Duodenal mucosa (tissue), 2 donors: ENCODE data around the gene TMEM204.

Experiments
- H3K27ac ChIP-seq: one replicate; pipeline ENCODE4 v1.7.0; 2013; ENCODE audit warnings: low read depth, low read length
- H3K27me3 ChIP-seq, 2 donors: one replicate each; pipeline ENCODE4 v1.7.0; 2013; ENCODE audit warnings: low read length in 2 of 2, control low read depth in 1 of 2; ENCODE audit not compliant: insufficient read depth in 2 of 2, control insufficient read depth in 1 of 2
- H3K36me3 ChIP-seq, 2 donors: one replicate each; pipeline ENCODE4 v1.7.0; 2013; ENCODE audit warnings: low read length in 2 of 2, control low read depth in 1 of 2; ENCODE audit not compliant: insufficient read depth in 2 of 2, control insufficient read depth in 1 of 2
- H3K4me1 ChIP-seq, 2 donors: one replicate each; pipeline ENCODE4 v1.7.0; 2013; ENCODE audit warnings: low read length in 2 of 2, control low read depth in 1 of 2; ENCODE audit not compliant: insufficient read depth in 2 of 2, control insufficient read depth in 1 of 2
- H3K4me3 ChIP-seq, 2 donors: one replicate each; pipeline ENCODE4 v1.7.0; 2013; ENCODE audit warnings: low read length in 2 of 2, low read depth in 1 of 2
- H3K9ac ChIP-seq, 2 donors: one replicate each; pipeline ENCODE4 v1.7.0; 2013; ENCODE audit warnings: low read length in 2 of 2, low read depth in 1 of 2
- H3K9me3 ChIP-seq, 2 donors: one replicate each; pipeline ENCODE4 v1.7.0; 2013; ENCODE audit warnings: low read length in 2 of 2, control low read depth in 1 of 2; ENCODE audit not compliant: control insufficient read depth in 1 of 2

The TMEM204 gene

DNA sequence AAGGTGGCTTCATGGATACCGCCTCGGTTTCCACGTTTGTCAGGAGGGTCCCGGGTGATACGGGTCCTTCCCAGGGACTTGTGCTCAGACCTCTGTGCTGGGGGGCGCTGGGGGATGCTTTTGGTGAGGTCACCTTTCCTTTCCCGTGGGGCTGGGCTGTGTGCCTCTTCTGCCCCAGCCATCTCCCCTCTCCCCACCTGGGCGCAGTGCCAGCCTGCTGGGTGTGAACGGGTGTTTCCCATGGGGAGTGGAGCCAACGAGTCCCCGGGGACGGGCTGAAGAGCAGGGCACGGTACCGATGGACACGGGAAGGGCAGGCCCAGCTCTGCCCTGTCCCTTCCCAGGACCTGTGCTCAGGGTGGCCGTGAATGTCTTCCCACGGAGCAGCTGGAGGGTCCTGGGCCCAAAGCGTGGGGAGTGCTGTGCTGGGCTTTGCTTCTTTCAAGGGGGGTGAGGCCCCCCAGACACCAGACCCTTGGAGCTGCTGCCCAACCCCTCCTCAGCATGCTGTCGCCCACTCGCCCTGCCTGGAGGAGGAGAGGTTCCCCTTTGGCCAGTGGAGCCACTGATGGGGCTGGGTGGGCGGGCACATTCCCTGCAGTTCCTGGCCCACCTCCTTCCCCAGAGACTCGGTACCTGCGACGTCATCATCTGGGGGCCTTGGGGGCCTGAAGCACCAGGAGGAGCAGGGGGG, 24.8 kb upstream of the TMEM204 start:
- no peaks in the 10 kb centered on the region for H3K4me1 ChIP-seq
- no peaks in the 10 kb centered on the region for H3K9me3 ChIP-seq
- no peaks in the 10 kb centered on the region for H3K27me3 ChIP-seq
- H3K4me3 ChIP-seq: no peak overlapping the region
- H3K27ac ChIP-seq: no peak overlapping the region
- peaks cover 0 to 14% of the 10 kb centered on the region in 2 donors for H3K36me3 ChIP-seq
- H3K9ac ChIP-seq: no peak overlapping the region

DNA sequence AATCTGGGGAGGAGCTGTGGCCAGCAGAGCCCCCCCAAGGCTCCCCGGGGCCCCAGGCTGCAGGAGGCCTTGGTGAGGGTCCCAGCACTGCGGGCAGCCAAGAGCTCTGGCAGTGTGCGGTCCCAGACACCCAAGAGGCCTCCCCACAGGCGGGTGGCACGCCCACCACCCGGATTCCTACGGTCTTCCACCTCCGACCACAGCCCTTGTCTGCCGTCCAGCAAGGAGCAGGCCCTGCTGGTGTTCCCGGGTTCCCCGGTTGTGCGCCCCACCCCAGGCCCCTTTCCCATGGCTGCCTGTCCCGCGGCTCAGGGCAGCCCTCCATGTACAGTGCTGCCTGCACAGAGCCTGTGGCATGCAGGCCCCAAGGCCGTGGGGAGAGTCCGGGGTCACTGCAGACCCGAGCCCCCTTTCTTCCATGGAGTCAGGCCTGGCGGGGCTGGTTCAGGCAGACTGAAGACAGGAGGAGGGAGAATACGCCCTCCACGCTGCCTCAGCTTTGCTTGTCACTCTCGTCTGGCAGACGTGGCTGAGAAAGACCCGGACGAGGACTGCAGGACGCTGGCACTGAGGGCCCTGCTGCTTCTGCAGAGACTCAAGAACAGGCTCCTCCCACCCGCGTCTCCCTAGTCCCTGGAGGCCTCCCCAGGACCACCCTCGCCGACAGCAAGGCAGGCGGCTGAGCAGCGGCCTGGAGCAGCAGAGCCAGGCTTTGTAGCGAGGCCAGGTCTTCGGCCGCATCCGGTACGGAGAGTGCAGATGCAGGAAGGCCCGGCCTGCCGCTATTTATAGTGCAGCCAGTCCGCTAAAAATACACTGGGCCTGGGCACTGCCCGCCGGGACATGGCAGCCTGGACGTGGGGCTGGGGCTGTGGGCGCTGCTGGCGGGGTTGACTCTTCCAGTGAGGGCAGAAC, 23.9 kb upstream of the TMEM204 start:
- no peak overlapping the region for H3K4me3 ChIP-seq
- H3K9ac ChIP-seq: no peak overlapping the region
- no peak overlapping the region for H3K27ac ChIP-seq
- H3K27me3 ChIP-seq: no peaks in the 10 kb centered on the region
- H3K4me1 ChIP-seq: no peaks in the 10 kb centered on the region
- peaks cover 0 to 14% of the 10 kb centered on the region in 2 donors for H3K36me3 ChIP-seq
- H3K9me3 ChIP-seq: peaks cover 3% of the 10 kb centered on the region in 2 donors

DNA sequence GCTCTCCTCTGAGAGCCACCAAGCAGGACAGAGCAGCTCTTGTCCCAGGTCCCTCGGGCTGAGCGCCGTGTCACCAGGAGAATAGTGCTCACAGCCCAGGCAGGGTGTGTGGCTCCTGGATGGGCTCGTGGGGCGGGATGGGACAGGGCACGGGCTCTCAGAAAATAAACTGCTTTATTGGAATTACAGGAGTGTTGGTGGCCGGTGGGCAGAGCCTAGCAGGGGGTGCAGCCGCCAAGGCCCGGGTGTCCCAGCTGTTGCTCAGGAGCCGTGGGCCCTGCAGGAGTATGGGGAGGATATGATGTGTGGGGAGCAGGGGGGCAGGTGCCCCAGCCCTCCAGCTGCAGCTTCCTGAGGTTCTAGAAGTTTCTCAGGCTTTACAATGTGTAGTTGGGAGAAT, 23.2 kb upstream of the TMEM204 start:
- no peak overlapping the region for H3K4me3 ChIP-seq
- H3K36me3 ChIP-seq: peaks cover 0 to 14% of the 10 kb centered on the region in 2 donors
- H3K9me3 ChIP-seq: peaks cover 3 to 4% of the 10 kb centered on the region in 2 donors
- H3K4me1 ChIP-seq: no peaks in the 10 kb centered on the region
- no peak overlapping the region for H3K27ac ChIP-seq
- H3K9ac ChIP-seq: no peak overlapping the region
- no peaks in the 10 kb centered on the region for H3K27me3 ChIP-seq

DNA sequence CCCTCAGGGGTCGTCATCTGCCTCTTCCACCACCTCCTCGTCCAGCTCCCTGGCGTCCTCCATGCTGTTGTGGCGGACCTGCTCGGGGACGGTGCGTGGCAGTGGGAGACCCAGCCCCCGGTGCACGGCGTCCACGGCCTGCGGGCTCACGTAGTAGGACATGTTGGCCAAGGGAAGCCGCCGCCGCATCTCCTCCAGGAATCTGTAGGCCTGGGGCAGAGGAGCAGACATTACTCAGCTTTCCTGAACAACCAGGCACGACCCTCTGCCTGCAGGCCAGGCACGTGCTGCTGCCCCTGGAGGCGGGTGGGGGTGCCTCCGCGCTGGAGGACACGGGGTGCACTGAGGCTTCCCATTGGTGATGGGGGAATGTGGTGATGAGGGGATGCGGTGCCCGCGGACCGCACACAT, 22.5 kb upstream of the TMEM204 start:
- Histone ChIP-seq H3K36me3 (peaks cover 0 to 14% of the 10 kb centered on the region in 2 donors), H3K27ac (no peak overlapping the region)

DNA sequence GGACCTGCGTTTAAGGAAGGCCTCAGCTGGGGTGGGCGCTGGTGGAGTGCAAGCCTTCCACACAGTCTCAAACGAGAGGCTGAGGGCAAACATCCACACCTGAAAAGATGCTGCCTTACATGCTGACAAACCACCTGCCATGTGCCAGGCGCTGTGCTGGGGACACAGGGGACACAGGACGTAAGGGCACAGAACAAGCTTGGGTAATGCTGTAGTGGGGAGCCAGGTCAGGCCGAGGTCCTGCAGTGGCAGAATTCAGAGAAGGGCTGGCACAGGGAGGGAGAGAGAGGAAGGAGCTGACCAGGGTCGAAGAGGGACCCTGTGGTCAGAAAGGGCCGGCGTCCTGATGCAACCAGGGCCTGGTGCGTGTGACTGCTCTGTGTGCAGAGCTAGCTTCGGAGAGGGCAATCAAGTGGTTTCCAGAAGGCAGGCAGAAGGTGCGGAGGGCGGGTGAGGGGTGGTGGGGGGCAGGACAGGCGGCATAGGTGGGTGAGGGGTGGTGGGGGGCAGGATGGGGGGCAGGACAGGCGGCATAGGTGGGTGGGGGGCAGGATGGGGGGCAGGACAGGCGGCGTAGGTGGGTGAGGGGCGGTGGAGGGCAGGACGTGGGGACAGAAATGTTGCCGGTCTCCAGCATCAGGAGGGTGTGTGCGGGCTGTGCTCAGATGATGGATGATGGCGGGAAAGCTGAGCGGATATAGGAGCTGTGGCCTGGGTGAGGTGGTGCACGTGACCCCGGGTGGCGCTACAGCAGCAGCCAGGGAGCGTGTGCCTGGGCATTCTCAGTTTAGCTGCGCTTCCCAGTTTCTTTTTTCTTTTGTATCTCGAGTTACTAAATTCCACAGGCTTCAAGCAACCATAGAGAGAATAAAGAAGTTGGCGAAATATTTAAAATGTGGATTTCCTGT, 21.6 kb upstream of the TMEM204 start:
- H3K27me3 ChIP-seq: no peaks in the 10 kb centered on the region
- no peak overlapping the region for H3K9ac ChIP-seq
- no peak overlapping the region for H3K4me3 ChIP-seq
- peaks cover 0 to 9% of the 10 kb centered on the region in 2 donors for H3K36me3 ChIP-seq
- H3K27ac ChIP-seq: no peak overlapping the region
- no peaks in the 10 kb centered on the region for H3K4me1 ChIP-seq
- peaks cover 3 to 4% of the 10 kb centered on the region in 2 donors for H3K9me3 ChIP-seq

More for the DNA sequence above, 22.5 kb upstream of the TMEM204 start:
- Histone ChIP-seq H3K9ac (no peak overlapping the region), H3K4me1 (no peaks in the 10 kb centered on the region), H3K27me3 (no peaks in the 10 kb centered on the region), H3K9me3 (peaks cover 3 to 4% of the 10 kb centered on the region in 2 donors), H3K4me3 (no peak overlapping the region)

DNA sequence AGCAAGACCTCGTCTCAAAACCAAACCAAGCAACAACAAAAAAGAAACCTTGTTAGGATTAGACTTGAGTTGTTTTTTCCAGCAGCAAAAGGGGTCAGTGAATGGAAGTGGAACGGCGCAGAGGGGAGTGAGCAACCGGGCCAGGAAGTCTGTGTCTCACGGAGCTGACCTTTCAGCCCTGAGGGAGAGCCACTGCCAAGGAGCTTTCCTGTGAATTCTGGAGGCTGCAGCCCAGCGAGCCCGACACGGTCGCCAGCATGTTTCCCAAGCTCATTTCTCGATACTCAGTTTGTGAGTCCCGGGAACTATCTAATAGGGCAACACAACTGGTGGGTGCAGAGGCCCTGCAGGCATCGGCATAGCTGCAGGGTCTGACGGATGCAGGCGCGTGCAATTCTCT, 20.7 kb upstream of the TMEM204 start:
- peaks cover 0 to 9% of the 10 kb centered on the region in 2 donors for H3K36me3 ChIP-seq
- peaks cover 3 to 4% of the 10 kb centered on the region in 2 donors for H3K9me3 ChIP-seq
- no peak overlapping the region for H3K4me3 ChIP-seq
- no peak overlapping the region for H3K27ac ChIP-seq
- H3K27me3 ChIP-seq: no peaks in the 10 kb centered on the region
- H3K4me1 ChIP-seq: no peaks in the 10 kb centered on the region
- H3K9ac ChIP-seq: no peak overlapping the region

DNA sequence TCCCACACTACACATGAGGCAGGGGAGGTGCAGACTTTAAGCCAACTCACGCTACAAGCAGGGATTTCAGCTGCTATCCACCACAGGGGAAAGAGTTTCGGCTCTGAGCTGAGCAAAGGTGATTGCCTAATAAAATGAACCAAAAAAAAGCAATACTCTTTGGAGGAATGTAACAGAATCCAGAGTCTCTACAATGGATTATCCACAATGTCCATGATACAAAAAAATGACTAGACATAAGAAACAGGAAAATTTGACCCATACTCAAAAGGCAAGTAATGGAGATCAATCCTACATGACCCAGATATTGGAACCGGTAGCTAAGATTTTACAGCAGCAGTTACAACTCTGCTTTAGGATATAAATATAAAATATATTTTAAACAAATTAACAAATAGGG, 19.0 kb upstream of the TMEM204 start:
- H3K9me3 ChIP-seq: peaks cover 3 to 4% of the 10 kb centered on the region in 2 donors
- no peaks in the 10 kb centered on the region for H3K27me3 ChIP-seq
- H3K4me1 ChIP-seq: no peaks in the 10 kb centered on the region
- H3K27ac ChIP-seq: no peak overlapping the region
- no peak overlapping the region for H3K4me3 ChIP-seq
- H3K36me3 ChIP-seq: peaks cover 0 to 14% of the 10 kb centered on the region in 2 donors
- no peak overlapping the region for H3K9ac ChIP-seq

DNA sequence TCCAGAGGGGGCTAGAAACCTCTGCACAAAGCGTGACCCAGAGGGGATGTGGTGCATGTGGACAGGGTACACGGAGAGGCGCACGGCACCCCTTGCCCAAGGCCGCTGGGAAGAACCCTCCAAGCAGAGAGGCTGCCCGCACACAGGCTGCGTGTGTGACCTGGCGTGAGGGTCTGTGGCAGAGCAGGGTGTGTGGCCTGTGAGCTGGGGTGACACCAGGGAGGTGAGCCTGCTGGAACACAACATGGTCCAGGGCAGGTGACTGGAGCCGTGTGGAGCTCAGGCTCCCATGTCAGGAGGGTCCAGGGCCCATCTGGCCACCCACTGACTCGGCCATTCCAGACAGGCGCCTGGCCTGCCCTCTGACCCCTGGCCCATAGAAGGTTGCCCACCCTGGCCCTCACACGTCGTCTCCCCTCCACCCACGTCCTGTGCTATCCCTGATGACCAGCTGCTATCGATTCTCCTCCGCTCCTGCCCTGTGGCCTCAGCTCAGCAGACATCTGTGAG, 14.8 kb upstream of the TMEM204 start:
- H3K9ac ChIP-seq: no peak overlapping the region
- no peaks in the 10 kb centered on the region for H3K27me3 ChIP-seq
- H3K27ac ChIP-seq: no peak overlapping the region
- no peaks in the 10 kb centered on the region for H3K4me1 ChIP-seq
- peaks cover 0 to 5% of the 10 kb centered on the region in 2 donors for H3K36me3 ChIP-seq
- peaks cover 3 to 4% of the 10 kb centered on the region in 2 donors for H3K9me3 ChIP-seq
- no peak overlapping the region for H3K4me3 ChIP-seq

DNA sequence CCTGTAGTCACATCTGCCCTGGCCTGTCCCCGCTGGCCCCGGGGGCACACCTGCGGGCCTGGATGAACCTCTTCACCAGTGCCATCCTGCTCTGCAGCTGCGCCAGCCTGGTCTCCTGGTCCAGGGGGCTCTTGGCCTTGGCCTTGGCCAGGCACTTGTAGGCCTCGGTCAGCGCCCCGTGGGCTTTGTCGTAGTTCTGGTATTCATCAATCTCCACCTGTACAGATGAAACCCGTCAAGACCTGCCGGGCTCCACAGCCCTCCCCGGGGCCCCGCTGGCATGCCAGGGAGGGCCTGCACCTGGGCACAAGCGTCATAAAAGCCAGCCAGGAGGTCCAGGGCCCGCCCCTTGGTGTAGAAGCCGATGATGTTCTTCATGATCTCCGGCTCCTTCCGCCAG, 13.6 kb upstream of the TMEM204 start:
- H3K9ac ChIP-seq: no peak overlapping the region
- H3K4me1 ChIP-seq: no peaks in the 10 kb centered on the region
- peaks cover 0 to 5% of the 10 kb centered on the region in 2 donors for H3K36me3 ChIP-seq
- no peak overlapping the region for H3K4me3 ChIP-seq
- H3K27ac ChIP-seq: no peak overlapping the region
- H3K27me3 ChIP-seq: no peaks in the 10 kb centered on the region
- H3K9me3 ChIP-seq: no peaks in the 10 kb centered on the region
